Measurements from ENCODE around the gene RTRAF. TPM values are rescaled to one million over a fixed set of nuclear protein-coding genes. Genes with fewer than 3 reads are reported as not detected.

The RTRAF gene
- total and polyA plus RNA-seq, 2 donors (not counting 3 experiments of a cell fraction or from before 2014, with no cell fraction given): 64.0 to 237 TPM

DNA sequence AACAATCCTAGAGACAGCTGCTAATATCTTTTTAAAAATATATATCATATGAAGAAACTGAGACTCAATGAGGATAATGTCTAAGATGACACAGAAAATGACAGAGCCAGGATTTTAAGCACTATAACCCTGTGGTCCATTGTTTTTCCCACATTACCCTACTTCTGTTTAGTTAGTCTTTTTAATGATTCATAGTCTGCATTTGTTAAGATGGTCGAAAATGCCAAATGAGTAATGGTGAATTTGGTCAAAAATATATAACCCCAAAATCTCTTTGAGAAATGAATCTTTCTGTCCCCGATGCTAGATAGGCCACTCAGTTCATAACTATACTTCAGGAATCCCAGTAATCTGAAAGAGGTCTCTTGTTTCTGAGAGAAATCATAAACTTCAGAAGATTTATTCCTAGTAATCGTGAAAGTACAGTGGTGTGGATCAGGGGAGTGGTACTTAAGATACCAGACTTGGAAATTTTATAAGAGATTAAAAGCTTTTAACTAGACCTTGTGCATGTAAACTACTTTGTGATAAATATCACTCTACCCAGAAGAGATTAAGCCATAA is 10.8 kb downstream of the RTRAF start:
- intact Hi-C loops (cut with micrococcal nuclease): no loop called here
- H3K79me2 ChIP-seq (ENCODE audit: control insufficient read depth, insufficient read depth, low read length): peaks cover 12% of the 10 kb centered on the region

More for the DNA sequence above, 10.8 kb downstream of the RTRAF start:
- BruUV-seq (replicated peaks): no TSS peak
- ChIA-PET POLR2A (no interaction called here), CTCF (no interaction called here)
- Histone ChIP-seq H3K36me3 (ENCODE audit: control insufficient read depth in 2 of 2, extremely low read depth in 1 of 2, insufficient read depth in 2 of 2, low read length in 2 of 2) (peaks cover 13 to 33% of the 10 kb centered on the region in 2 experiments), H3K9me1 (replicated peaks; ENCODE audit: control insufficient read depth, extremely low read depth, insufficient read depth, low read length) (no peaks in the 10 kb centered on the region), H3K4me1 (ENCODE audit: control insufficient read depth, extremely low read depth, insufficient read depth, low read length) (peaks cover 17% of the 10 kb centered on the region), H3K4me2 (ENCODE audit: insufficient read depth, low read length) (no peak overlapping the region), H4K20me1 (replicated peaks; ENCODE audit: control insufficient read depth, extremely low read depth, insufficient read depth, low read length) (no peaks in the 10 kb centered on the region), H3K27ac (ENCODE audit: insufficient read depth, low read depth, low read length) (no peak overlapping the region), H2AFZ (ENCODE audit: low read depth, low read length) (no peak overlapping the region), H3K9me3 (replicated peaks; ENCODE audit: control insufficient read depth, insufficient read depth, low read length) (no peaks in the 10 kb centered on the region), H3K27me3 (ENCODE audit: control insufficient read depth in 2 of 2, insufficient read depth in 2 of 2, low read length in 2 of 2) (no peaks in the 10 kb centered on the region), H3K4me3 (replicated peaks in 1 of 3; ENCODE audit: insufficient read depth in 1 of 3, low read depth in 1 of 3, low read length in 3 of 3) (no peak overlapping the region), H3K9ac (replicated peaks; ENCODE audit: extremely low read depth, insufficient read depth, low read length) (no peak overlapping the region)
- no peak for DNase-seq (ENCODE audit: low read depth, low spot score)
- dilution Hi-C loops (cut with MboI; ENCODE audit: extremely low pct_ligation_motif_present, low sequenced_read_pairs): no loop called here
- no peak for FAIRE-seq
- TF ChIP-seq, protein P1, sequence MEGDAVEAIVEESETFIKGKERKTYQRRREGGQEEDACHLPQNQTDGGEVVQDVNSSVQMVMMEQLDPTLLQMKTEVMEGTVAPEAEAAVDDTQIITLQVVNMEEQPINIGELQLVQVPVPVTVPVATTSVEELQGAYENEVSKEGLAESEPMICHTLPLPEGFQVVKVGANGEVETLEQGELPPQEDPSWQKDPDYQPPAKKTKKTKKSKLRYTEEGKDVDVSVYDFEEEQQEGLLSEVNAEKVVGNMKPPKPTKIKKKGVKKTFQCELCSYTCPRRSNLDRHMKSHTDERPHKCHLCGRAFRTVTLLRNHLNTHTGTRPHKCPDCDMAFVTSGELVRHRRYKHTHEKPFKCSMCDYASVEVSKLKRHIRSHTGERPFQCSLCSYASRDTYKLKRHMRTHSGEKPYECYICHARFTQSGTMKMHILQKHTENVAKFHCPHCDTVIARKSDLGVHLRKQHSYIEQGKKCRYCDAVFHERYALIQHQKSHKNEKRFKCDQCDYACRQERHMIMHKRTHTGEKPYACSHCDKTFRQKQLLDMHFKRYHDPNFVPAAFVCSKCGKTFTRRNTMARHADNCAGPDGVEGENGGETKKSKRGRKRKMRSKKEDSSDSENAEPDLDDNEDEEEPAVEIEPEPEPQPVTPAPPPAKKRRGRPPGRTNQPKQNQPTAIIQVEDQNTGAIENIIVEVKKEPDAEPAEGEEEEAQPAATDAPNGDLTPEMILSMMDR (IDR thresholded peaks at IDR 0.05; ENCODE audit: extremely low read depth in 1 of 2, insufficient read depth in 1 of 2, low read depth in 1 of 2, low read length in 2 of 2): no peak
- no peak for TF ChIP-seq GATA2 (IDR thresholded peaks at IDR 0.05; ENCODE audit: insufficient read depth, insufficient read length, low read depth, low read length)
- TF ChIP-seq, protein P2, sequence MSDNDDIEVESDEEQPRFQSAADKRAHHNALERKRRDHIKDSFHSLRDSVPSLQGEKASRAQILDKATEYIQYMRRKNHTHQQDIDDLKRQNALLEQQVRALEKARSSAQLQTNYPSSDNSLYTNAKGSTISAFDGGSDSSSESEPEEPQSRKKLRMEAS (IDR thresholded peaks at IDR 0.05; ENCODE audit: insufficient read depth, insufficient read length): no peak
- TF ChIP-seq JUN (IDR thresholded peaks at IDR 0.05; ENCODE audit: borderline replicate concordance, insufficient read depth, insufficient read length, low read depth): no peak
- no peak for TF ChIP-seq POLR2A (IDR thresholded peaks at IDR 0.05; ENCODE audit: low read depth, low read length)
- no peak for TF ChIP-seq EZH2 (IDR thresholded peaks at IDR 0.05; ENCODE audit: borderline replicate concordance, low read depth, low read length, severe bottlenecking)
- TF ChIP-seq MYC (IDR thresholded peaks at IDR 0.05; ENCODE audit: low read depth, low read length): no peak
- no peak for TF ChIP-seq POLR2AphosphoS5 (IDR thresholded peaks at IDR 0.05; ENCODE audit: insufficient read depth, low read depth, low read length)
- no peak for TF ChIP-seq FOS (IDR thresholded peaks at IDR 0.05; ENCODE audit: borderline replicate concordance, insufficient read depth, low read length)

Data from endothelial cell of umbilical vein (primary cell).